HG03060 (cell line): ENCODE data around the gene SLC1A5.
"Not testable (repeated sequence)": the region's sequence is repeated elsewhere in the genome, so short reads cannot be mapped to it uniquely, and the experiment has no call there.

ENCODE experiments used
- ATAC-seq: cut with Tn5 transposase; IDR thresholded peaks from one replicate; pipeline ENCODE4 v1.9.1; 2021; ENCODE audit warnings: low read depth, moderate number of reproducible peaks; ENCODE audit not compliant: unreplicated experiment

The SLC1A5 gene

DNA sequence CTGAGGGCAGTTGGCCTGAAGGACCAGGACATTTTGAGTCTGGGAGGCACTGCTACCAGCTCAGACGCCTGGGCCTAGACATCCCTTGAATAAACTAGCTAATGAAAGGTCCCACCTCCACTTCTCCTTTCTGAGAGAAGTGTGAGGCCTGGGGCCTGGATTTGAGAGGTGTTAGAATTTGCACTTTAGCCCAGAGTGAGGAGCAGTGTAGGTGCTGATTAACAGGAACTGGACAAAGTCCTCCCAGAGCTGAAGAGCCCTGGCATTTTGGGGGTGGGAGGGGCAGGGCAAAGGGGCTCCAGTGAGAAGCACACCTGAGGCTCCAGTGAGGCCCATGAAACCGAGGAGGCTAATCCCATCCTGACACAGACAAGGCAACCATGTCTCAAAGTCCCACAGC lies 15.2 kb upstream of the SLC1A5 start:
- no peak for ATAC-seq

DNA sequence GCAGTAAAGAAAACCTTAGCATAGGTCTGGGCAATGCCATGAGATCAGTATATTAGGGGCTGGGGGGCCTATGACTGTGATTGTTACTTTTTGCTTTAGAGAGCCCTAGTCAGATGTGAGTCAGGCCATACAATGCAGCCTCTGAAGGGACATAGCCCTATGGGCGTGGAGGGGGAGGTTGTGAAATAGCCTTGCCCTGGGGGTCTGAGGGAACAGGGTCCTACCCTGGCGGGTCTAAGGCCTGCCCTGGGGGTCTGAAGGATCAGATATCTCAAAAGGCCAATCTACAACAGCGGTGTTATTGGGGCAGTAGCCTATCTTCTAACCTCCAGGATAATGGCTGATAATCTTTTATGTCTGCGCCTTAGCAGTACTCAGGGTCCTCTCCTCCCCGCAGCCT lies 13.8 kb upstream of the SLC1A5 start:
- no peak for ATAC-seq

DNA sequence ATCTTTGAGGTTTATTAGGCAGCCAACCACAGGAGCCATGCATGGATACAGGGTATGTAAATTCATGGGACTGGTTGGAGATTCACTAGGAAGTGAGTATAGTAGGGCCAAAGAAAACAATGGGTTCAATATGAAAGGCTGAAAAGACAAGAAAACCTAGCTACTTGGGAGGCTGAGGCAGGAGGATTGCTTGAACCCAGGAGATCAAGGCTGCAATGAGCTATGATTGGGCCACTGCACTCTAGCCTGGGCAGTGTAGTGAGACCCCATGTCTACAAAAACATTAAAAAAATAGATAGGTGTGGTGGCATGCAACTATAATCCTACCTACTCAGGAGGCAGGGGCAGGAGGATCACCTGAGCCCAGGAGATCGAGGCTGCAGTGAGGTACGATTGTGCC lies 10.3 kb upstream of the SLC1A5 start:
- no peak for ATAC-seq

DNA sequence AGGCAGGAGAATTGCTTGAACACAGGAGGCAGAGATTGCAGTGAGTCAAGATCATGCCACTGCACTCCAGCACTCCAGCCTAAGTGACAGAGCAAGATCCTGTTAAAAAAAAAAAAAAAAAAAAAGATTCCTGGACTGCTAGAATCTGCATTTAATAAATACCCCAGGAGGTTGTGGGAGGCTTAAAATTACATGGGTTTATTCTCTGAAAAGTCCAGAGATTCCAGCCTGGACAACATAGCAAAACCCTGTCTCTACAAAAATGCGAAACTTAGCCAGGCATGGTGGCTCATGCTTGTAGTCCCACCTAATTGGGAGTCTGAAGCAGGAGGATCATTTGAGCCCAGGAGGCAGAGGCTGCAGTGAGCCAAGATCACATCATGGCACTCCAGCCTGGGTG lies 9.5 kb upstream of the SLC1A5 start:
- ATAC-seq: no peak

DNA sequence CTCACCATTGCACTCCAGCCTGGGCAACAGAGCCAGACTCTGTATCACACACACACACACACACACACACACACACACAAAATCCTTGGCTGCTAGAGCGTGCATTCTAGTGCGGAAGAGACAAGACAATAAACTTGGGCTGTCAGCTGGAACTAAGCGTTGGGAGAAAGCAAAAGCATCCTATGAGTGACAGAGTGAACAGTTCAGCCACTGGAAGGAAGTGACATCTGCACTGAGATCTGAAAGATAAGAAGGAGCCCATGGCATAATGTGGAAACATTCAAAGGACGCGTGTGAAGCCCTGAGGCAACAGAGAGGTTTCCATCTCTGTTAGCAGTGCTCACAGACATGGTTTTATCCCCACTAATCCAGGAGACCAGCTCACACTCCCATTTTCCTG lies 3.5 kb upstream of the SLC1A5 start:
- no peak for ATAC-seq

DNA sequence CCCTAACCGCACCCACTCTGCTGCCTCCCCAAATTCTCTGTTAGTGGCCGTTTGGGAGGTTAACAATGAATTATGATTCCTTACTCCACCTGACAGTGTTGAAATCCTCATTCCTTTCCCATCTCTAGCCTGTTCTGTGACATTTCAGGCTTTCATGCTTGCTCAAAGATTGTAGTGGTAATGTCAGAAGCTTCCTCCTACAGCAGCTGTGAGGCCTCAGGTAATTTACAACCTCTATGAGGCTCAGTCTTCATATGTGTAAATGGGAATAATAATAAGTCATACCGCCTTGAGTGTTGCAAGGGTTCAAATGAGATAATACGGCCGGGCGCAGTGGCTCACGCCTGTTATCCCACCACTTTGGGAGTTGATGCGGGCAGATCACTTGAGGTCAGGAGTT lies 977 bp upstream of the SLC1A5 start:
- no peak for ATAC-seq

DNA sequence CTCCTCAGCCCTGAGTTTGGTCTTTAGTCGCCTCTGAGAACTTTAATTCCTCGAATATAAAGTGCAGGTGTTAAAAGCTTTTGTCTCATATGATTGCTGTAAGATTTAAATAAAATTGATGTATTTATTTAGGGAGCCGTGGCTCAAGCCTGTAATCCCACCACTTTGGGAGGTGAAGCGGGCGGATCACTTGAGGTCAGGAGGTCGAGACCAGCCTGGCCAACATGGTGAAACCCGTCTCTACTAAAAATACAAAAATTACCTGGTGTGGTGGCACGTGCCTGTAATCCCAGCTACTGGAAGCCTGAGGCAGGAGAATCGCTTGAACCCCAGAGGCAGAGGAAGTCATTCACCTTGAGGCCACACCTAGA lies 559 bp upstream of the SLC1A5 start:
- no peak for ATAC-seq

DNA sequence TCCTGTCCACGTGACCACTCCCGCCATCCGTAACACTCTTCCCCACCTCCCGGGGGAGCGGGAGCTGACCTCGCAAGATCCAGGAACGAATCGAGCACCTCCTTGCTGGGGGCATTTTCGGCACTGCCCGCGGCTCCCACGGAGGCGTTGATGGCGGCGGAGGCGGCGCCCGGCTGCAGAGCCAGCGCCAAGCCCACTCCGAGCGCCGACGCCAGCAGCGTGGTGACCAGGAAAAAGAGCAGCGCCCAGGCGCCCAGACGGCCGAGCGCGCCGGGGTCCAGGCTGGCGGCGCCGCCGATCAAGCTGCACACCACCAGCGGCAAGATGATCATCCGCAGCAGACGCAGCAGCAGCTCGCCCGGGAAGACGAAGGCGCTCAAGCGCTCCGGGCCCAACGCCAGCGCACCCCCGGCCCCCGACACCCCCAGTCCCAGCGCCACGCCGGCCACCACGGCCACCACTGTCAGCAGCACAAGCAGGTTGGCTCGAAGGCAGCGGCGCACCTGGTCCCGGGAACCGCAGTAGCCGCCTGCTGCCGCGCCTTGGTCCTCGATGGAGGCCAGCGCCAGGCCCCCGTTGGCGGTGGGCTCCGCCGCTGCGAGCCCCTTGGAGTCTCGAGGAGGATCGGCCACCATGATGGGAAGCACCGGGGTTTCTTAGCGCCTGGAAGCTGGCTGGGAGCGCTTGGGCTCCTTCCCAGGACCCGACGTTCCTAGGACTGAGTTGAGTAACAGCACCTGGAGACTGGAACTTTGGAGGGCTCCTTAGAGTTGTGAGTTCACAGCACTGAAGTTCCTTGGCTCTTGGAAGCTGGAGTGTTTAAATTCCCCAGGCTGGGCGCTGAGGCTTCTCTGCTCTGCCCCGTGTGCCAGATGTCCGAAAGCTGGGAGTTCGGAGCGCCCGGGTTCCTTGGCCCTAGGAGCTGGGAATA lies 798 bp downstream of the SLC1A5 start:
- no peak for ATAC-seq

DNA sequence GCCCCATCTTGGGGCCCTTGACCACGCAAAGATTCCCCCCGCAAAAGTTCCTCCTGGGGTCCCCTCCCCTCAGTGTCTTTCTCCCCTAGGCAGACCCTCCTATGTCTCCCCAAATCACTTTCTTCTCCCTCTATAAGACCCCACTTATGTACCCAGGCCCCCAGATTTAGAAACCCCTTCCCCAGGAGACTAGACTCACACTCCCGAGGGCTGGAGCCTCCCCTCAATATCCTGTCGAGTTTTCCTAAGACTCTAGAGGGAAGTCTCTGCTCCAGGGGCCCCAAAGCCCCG lies 1.4 kb downstream of the SLC1A5 start:
- no peak for ATAC-seq

DNA sequence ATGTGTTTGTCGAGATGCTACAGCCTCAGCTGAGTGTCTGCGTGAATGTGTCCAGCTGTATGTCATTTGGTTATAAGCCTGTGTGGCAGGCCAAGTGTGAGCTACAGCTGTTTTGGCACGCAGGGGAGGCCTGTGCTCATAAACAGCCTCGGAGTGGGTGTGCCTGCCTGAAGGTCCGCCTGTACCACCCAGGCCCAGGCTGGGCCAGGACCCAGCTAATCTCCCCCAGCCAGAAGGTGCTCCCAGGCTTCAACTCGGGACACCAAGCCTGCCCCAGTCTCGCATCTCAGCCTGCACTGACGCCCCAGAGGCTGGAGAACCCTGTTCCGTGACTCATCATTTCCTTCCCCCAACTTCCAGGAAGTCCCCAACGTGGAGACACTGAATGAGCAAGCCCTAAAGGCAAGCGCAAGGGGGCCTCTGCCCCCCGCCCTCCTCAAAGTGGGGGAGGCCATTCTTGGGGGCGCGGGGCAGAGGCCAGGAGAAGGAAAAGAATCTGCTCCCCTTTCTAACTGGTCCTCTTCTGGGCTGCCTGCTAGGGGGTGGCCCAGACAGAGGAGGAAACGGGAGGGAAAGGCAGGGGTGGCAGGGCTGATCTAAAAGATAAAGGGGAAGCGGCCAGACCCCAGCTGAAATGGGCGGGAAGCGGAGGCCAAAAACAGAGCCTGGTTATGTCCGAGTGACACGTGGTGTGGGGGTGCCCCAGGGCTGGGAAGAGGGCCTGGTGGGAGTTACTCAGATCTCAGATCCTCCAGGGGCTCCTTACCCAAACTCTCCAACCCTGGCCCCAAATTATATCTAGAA lies 2.0 kb downstream of the SLC1A5 start:
- ATAC-seq: no peak

DNA sequence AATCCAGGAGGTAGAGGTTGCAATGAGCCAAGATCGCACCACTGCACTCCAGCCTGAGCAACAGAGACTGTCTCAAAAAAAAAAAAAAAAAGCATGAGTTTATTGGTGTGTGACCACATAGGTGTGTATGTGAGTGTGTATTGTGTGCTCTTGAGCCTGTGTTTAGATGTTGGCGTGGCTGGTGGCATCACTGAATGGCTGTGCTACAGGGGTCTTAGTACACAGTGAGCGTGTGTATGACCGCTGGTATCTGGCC lies 2.5 kb downstream of the SLC1A5 start:
- no peak for ATAC-seq

DNA sequence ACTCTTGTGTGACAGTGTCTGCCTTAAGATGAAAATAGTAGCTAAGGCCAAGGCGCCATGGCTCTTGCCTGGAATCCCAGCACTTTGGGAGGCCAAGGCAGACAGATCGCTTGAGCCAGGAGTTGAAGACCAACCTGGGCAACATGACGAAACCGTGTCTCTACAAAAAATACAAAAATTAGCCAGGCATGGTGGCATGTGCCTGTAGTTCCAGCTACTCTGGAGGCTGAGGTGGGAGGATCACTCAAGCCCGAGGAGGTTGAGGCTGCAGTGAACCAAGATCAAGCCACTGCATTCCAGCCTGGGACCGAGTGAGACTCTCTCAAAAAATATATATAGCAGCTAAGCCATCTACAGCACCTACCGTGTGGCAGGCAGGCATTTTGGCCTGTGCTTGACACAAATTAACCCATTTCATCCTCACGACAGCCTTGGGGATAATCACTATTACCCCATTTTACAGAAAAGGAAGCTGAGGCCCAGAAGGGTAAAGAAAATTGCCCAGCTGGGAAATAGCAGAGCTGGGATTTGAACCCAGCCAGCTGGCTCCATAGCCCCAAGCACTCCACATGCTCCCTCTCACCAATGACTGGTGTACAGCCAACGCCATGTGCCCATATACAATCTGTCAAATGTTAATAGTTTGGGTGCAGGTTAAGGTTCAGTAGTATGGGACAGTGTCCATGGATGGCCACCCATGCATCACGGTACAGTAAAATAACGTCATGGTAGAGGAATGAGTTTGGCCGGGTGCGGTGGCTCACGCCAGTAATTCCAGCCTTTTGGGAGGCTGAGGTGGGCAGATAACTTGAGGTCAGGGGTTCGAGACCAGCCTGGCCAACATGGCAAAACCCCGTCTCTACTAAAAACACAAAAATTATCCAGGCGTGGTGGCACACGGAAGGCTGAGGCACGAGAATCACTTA lies 3.1 kb downstream of the SLC1A5 start:
- no peak for ATAC-seq

DNA sequence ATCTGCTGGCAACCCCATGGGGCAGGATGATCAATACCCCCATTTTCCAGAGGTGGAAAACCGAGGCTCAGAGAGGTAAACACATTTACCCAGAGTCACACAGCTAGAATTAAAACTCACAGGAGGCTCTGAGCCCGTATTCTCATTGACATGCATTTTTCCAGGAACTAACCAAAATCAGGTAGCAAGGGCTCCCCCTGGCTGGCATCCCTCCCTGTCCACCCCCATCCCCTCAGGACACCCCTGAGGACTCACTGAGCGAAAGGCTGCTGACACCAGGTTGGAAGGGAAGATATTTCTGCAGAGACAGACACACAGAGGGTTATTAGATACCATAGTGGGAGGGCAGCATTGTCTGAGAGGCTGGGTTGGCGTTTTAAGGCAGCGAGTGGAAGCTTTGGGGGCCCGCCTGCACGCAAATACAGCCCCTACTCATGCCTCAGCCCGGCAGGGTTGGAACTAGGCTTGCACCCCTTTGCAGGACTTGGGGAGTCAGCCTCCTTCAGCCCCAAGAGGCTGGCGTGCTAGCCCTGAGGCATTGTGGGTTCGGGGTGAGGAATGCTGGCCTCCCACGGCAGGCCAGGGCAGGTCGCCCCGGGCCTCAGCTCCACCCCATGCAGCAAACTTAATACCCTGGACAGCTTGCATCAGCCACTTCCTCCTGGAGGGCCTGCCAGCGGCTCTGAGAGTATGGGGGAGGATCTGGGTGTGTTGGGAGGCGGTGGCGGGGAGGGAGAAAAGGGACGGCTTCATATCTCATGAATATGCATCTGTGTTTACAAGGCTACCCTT lies 3.9 kb downstream of the SLC1A5 start:
- ATAC-seq: no peak

DNA sequence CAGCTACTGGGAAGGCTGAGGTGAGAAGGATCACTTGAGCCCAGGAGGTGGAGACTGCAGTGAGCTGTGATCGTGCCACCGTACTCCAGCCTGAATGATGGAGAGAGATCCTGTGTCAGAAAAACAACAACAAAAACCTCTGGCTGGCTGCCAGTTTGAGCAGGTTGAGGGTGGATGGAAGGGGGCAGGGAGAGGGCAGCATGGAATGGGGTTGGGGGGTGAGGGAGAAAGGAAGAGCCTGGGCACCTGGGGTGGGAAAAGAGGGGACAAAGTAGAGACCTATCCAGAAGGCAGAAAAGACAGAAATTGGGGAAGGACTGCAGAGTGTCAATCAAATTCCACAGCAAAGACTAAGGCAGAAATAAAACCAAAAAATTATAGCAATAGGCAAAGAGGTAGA lies 4.7 kb downstream of the SLC1A5 start:
- ATAC-seq: no peak

DNA sequence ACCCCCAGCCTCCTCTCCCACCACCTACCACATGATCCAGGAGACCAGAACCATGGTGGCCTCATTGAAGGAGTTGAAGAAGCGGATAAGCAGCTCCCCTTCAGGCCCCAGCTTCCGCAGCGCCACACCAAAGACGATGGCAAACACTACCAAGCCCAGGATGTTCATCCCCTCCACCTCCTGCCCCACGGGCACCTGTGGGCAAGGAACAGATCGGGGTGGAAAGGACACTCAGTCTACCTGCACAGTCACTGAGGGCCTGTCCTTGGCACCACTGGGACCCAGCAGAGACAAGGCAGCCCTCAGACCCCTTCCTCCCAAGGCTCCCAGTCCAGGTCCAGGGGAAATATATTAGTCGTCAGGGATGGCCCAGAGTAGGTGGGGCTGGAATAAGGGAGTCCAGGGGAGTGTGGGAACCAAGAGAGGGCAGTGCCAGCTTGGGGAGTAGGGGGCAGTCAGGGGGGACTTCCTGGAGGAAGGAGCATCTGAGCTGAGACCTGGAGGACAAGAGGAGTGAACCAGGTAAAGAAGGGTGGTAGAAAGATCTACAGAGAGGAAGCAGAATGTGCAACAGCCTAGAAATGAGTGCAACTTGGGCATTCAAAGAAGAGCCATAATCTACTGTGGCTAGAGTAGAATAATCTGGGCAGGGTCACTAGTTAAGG lies 5.9 kb downstream of the SLC1A5 start:
- ATAC-seq: no peak

DNA sequence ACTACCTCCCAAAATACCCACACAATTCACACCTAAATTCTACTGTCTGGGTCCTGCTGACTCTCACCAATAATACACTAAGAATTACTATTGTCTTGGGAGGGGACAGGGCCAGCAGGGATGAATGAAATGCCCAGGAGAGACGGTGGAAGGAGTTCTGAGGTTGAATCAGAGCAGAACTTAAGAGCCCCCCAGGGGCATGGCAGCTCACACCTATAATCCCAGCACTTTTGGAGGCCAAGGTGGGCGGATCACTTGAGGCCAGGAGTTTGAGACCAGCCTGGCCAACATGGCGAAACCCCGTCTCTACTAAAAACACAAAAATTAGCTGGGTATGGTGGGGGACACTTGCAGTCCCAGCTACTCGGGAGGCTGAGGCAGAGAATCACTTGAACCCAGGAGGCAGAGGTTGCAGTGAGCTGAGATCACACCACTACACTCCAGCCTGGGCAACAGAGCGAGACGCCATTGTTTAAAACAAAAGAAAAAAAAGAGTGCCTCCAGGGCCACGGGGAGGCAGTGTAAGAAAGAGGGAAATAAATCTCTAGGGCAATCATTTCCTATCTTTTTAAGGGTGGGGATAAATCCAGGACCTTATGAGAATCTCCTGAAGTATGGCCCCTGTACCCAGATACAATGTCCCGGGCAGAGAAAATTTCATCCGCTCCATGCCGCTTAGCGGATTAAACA lies 10.3 kb downstream of the SLC1A5 start:
- not testable (repeated sequence) for ATAC-seq

DNA sequence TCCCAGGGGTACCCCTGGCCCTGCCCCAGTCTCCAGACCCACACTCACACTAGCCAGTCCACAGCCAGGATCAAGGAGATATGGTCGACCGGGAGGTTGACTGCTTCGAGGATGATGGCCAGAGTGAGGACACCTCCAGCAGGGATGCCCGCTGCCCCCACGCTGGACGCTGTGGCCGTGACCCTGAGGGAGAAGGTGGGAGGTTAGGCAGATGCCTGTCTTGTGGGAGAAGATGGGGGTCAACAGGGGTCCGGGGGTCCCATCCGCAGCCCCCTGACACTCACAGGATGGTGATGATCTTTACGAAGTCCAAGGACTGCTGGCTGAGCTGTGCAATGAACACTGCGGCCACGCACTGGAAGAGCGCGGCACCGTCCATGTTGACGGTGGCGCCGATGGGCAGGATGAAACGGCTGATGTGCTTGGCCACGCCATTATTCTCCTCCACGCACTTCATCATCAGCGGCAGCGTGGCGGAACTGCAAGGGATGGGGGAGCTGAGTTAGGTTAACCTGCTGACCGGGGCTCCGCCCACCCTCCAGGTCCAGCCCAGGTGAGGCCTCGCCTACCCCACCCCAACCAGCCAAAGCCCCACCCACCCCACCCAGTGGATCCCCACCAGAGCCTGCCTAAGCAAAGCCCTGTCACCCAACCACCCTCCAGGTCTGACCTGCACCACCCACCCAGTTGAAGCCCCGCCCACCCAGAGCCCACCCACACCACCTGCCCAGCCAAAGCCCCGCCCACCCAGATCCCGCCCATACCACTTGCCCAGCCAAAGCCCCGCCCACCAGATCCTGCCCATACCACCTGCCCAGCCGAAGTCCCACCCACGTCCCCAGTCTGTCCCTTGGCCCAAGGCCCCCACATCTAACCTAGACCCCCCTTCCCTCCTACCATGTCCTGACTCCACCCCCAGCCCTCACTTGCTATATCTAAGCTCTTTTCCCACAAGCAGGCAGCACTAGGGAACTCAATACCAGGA lies 11.2 kb downstream of the SLC1A5 start:
- ATAC-seq: no peak

DNA sequence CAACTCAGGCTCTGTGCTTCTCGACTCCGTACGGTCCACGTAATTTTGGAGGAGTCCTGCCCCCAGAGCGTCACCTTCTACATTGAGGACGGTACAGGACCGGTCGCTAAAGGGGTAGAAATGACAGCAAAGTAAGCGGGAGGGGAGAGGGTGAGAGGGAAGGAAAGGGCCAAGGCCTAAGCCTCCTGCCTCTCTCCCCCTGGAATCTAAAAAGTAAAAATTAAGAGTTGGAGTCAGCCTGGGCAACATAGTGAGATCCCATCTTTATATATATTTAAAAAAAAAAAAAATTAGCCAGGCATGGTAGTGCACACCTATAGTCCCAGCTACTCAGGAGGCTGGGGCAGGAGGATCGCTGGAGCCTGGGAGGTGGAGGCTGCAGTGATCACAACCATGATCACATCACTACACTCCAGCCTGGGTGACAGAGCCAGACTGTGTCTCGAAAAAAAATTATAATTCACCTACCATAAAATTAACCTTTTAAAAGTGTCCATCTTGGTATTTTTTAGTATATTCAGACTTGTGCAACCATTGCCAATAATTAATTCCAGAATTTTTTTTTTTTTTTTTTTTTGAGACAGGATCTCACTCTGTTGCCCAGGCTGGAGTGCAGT lies 12.6 kb downstream of the SLC1A5 start:
- ATAC-seq: no peak
